Mesenchymal stem cell (in vitro differentiated cells and primary cell): ENCODE results near the gene CARD19.

Experiments used
- DNase-seq: peaks from one replicate; pipeline ENCODE4 v3.0.0-alpha.2; 2013
- H2AFZ ChIP-seq: one replicate; pipeline ENCODE4 v1.6.1; 2013; ENCODE audit warnings: low read depth, mild to moderate bottlenecking, control low read depth, inconsistent platforms, low read length, moderate library complexity
- H2AK5ac ChIP-seq: 2 replicates; pipeline ENCODE4 v1.6.1; 2013; ENCODE audit warnings: low read length, moderate library complexity, mild to moderate bottlenecking, inconsistent platforms; ENCODE audit not compliant: severe bottlenecking
- H2BK120ac ChIP-seq: one replicate; pipeline ENCODE4 v1.6.1; 2013; ENCODE audit warnings: low read depth, mild to moderate bottlenecking, inconsistent platforms, low read length, moderate library complexity
- H2BK12ac ChIP-seq, 2 experiments: one replicate each; pipeline ENCODE4 v1.6.1; 2013; ENCODE audit warnings: inconsistent platforms in 2 of 2, low read length in 2 of 2, mild to moderate bottlenecking in 2 of 2, moderate library complexity in 2 of 2, control low read depth in 1 of 2
- H2BK15ac ChIP-seq: one replicate; pipeline ENCODE4 v1.6.1; 2013; ENCODE audit warnings: mild to moderate bottlenecking, low read depth, inconsistent platforms; ENCODE audit not compliant: poor library complexity, severe bottlenecking
- H2BK5ac ChIP-seq: 2 replicates; pipeline ENCODE4 v1.6.1; 2013; ENCODE audit warnings: low read depth, mild to moderate bottlenecking, low read length, control low read depth, inconsistent platforms; ENCODE audit not compliant: poor library complexity, severe bottlenecking
- H3K14ac ChIP-seq, 2 experiments: one replicate each; pipeline ENCODE4 v1.6.1; 2013; ENCODE audit warnings: inconsistent platforms in 2 of 2, low read length in 2 of 2, control low read depth in 1 of 2, mild to moderate bottlenecking in 1 of 2, moderate library complexity in 1 of 2
- H3K18ac ChIP-seq, 2 experiments: one replicate each; pipeline ENCODE4 v1.6.1; 2013; ENCODE audit warnings: inconsistent platforms in 2 of 2, low read length in 2 of 2, control low read depth in 1 of 2, low read depth in 1 of 2, mild to moderate bottlenecking in 1 of 2
- H3K23ac ChIP-seq, 2 experiments: one replicate each; pipeline ENCODE4 v1.6.1; 2013; ENCODE audit warnings: inconsistent platforms in 2 of 2, low read length in 2 of 2, mild to moderate bottlenecking in 2 of 2, moderate library complexity in 2 of 2, control low read depth in 1 of 2
- H3K27ac ChIP-seq: 2 replicates; pipeline ENCODE4 v1.5.1; 2013; ENCODE audit warnings: mild to moderate bottlenecking, moderate library complexity, low read length, control low read depth, inconsistent platforms; ENCODE audit not compliant: poor library complexity, severe bottlenecking
- H3K27me3 ChIP-seq, 2 experiments: 2 replicates each; pipeline versions ENCODE4 v1.6.1 to v1.7.0; 2013; ENCODE audit warnings: low read length in 2 of 2, mild to moderate bottlenecking in 2 of 2, moderate library complexity in 2 of 2, control low read depth in 1 of 2, inconsistent platforms in 1 of 2; ENCODE audit not compliant: control insufficient read depth in 1 of 2, insufficient read depth in 1 of 2
- H3K36me3 ChIP-seq, 2 experiments: 2 replicates each; pipeline versions ENCODE4 v1.6.1 to v1.7.0; 2013; ENCODE audit warnings: low read length in 2 of 2, control low read depth in 1 of 2, inconsistent platforms in 1 of 2, low read depth in 1 of 2, mild to moderate bottlenecking in 1 of 2; ENCODE audit not compliant: insufficient read depth in 2 of 2, control insufficient read depth in 1 of 2
- H3K4ac ChIP-seq, 2 experiments: one replicate each; pipeline ENCODE4 v1.6.1; 2013; ENCODE audit warnings: inconsistent platforms in 2 of 2, low read length in 2 of 2, mild to moderate bottlenecking in 2 of 2, moderate library complexity in 2 of 2, control low read depth in 1 of 2, low read depth in 1 of 2
- H3K4me1 ChIP-seq: 2 replicates; pipeline ENCODE4 v1.6.1; 2013; ENCODE audit warnings: low read depth, low read length, control low read depth; ENCODE audit not compliant: control insufficient read depth, insufficient read depth
- H3K4me2 ChIP-seq: 2 replicates; pipeline ENCODE4 v1.6.1; 2013; ENCODE audit warnings: low read length, mild to moderate bottlenecking, inconsistent platforms; ENCODE audit not compliant: poor library complexity, severe bottlenecking
- H3K4me3 ChIP-seq, 2 experiments: 2 replicates each; pipeline versions ENCODE4 v1.5.1 to v1.7.0; 2013; ENCODE audit warnings: low read length in 2 of 2, mild to moderate bottlenecking in 2 of 2, control low read depth in 1 of 2, low read depth in 1 of 2; ENCODE audit not compliant: insufficient read depth in 1 of 2
- H3K79me1 ChIP-seq: replicated peaks from 2 replicates; pipeline ENCODE4 v1.6.1; 2013; ENCODE audit warnings: mild to moderate bottlenecking, control low read depth, low read length, inconsistent platforms; ENCODE audit not compliant: poor library complexity, severe bottlenecking
- H3K9ac ChIP-seq: 2 replicates; pipeline ENCODE4 v1.7.0; 2013; ENCODE audit warnings: mild to moderate bottlenecking, low read length, moderate library complexity
- H3K9me3 ChIP-seq: 2 replicates; pipeline ENCODE4 v1.7.0; 2013; ENCODE audit warnings: mild to moderate bottlenecking, low read length; ENCODE audit not compliant: control insufficient read depth
- H4K8ac ChIP-seq: one replicate; pipeline ENCODE4 v1.6.1; 2013; ENCODE audit warnings: inconsistent platforms, mild to moderate bottlenecking, low read length, moderate library complexity
- H4K91ac ChIP-seq: one replicate; pipeline ENCODE4 v1.6.1; 2013; ENCODE audit warnings: mild to moderate bottlenecking, low read length, inconsistent platforms
- WGBS: methylation state at CpG from one replicate; pipeline ENCODE4 v1.1.7; 2013; ENCODE audit warnings: mixed read lengths; 5-methylcytosine and 5-hydroxymethylcytosine counted together

Gene CARD19

GRCh38 chr9:93127395-93127911 lies 31.4 kb downstream of the CARD19 start:
- Histone ChIP-seq H3K9me3 (no peaks in the 10 kb centered on the region), H4K91ac (peak overlapping the region; percentile 52), H3K27me3 (no peaks in the 10 kb centered on the region), H2BK12ac (no peak overlapping the region), H3K9ac (no peak overlapping the region), H3K14ac (no peak overlapping the region), H2BK5ac (no peak overlapping the region), H3K4ac (peak overlapping the region in 1 of 2 experiments; percentile 29), H2BK120ac (no peak overlapping the region), H3K79me1 (peaks cover 37% of the 10 kb centered on the region), H2AFZ (no peak overlapping the region), H2BK15ac (peak overlapping the region; percentile 19), H3K23ac (no peak overlapping the region), H3K18ac (peak overlapping the region; percentile 27 to 41), H3K36me3 (peaks cover 16 to 38% of the 10 kb centered on the region in 2 experiments), H4K8ac (peak overlapping the region; percentile 66), H3K27ac (peak overlapping the region; percentile 9), H2AK5ac (no peak overlapping the region), H3K4me3 (no peak overlapping the region), H3K4me2 (no peak overlapping the region), H3K4me1 (peaks cover 69% of the 10 kb centered on the region)
- WGBS = 75% methylated on average over 8 of the region's 8 CpGs
- no peak for DNase-seq

- Histone ChIP-seq H3K27me3 (no peaks in the 10 kb centered on the region), H2AK5ac (peak overlapping the region; percentile 13), H3K27ac (no peak overlapping the region), H3K4me2 (no peak overlapping the region), H3K79me1 (peaks cover 37% of the 10 kb centered on the region), H3K14ac (no peak overlapping the region), H3K36me3 (peaks cover 16 to 32% of the 10 kb centered on the region in 2 experiments), H4K91ac (peak overlapping the region; percentile 73), H2BK12ac (peak overlapping the region in 1 of 2 experiments; percentile 29), H3K9ac (no peak overlapping the region), H3K18ac (peak overlapping the region; percentile 27 to 28), H3K4me3 (no peak overlapping the region), H4K8ac (no peak overlapping the region), H3K9me3 (no peaks in the 10 kb centered on the region), H2AFZ (no peak overlapping the region), H2BK120ac (no peak overlapping the region), H3K4me1 (peaks cover 70% of the 10 kb centered on the region), H2BK5ac (no peak overlapping the region), H2BK15ac (no peak overlapping the region), H3K4ac (peak overlapping the region in 1 of 2 experiments; percentile 2), H3K23ac (no peak overlapping the region)
- WGBS = 97% methylated on average over 14 of the region's 14 CpGs
- DNase-seq = no peak
Observed at GRCh38 chr9:93128011-93128714, 32.1 kb downstream of the CARD19 start.

- Histone ChIP-seq H3K36me3 (peaks cover 13 to 27% of the 10 kb centered on the region in 2 experiments), H3K27me3 (no peaks in the 10 kb centered on the region), H3K9me3 (no peaks in the 10 kb centered on the region)
Observed at GRCh38 chr9:93128715-93129224, 32.8 kb downstream of the CARD19 start.

GRCh38 chr9:93129286-93129685 lies 33.3 kb downstream of the CARD19 start:
- H2BK15ac ChIP-seq = no peak overlapping the region
- 81% methylated on average over 8 of the region's 8 CpGs for WGBS
- peaks cover 9 to 22% of the 10 kb centered on the region in 2 experiments for H3K36me3 ChIP-seq
- H3K4me3 ChIP-seq = no peak overlapping the region
- H2BK12ac ChIP-seq = no peak overlapping the region
- no peak overlapping the region for H3K9ac ChIP-seq
- H3K4ac ChIP-seq = no peak overlapping the region
- H2AFZ ChIP-seq = no peak overlapping the region
- no peak overlapping the region for H3K14ac ChIP-seq
- H4K91ac ChIP-seq = peak overlapping the region; percentile 5
- DNase-seq = no peak
- H3K79me1 ChIP-seq = peaks cover 37% of the 10 kb centered on the region
- H4K8ac ChIP-seq = peak overlapping the region; percentile 6
- H2AK5ac ChIP-seq = no peak overlapping the region
- H3K4me1 ChIP-seq = peaks cover 70% of the 10 kb centered on the region
- H3K9me3 ChIP-seq = no peaks in the 10 kb centered on the region
- no peak overlapping the region for H3K18ac ChIP-seq
- H2BK5ac ChIP-seq = no peak overlapping the region
- H3K4me2 ChIP-seq = no peak overlapping the region
- no peak overlapping the region for H3K23ac ChIP-seq
- no peak overlapping the region for H3K27ac ChIP-seq
- no peak overlapping the region for H2BK120ac ChIP-seq
- H3K27me3 ChIP-seq = no peaks in the 10 kb centered on the region

More at GRCh38 chr9:93128715-93129224, 32.8 kb downstream of the CARD19 start:
- no peak overlapping the region for H2BK120ac ChIP-seq
- H2BK15ac ChIP-seq = no peak overlapping the region
- no peak overlapping the region for H3K14ac ChIP-seq
- no peak overlapping the region for H2BK12ac ChIP-seq
- H3K27ac ChIP-seq = no peak overlapping the region
- no peak overlapping the region for H3K4me2 ChIP-seq
- peaks cover 37% of the 10 kb centered on the region for H3K79me1 ChIP-seq
- H3K18ac ChIP-seq = peak overlapping the region in 1 of 2 experiments; percentile 28
- 90% methylated on average over 10 of the region's 10 CpGs for WGBS
- H2AFZ ChIP-seq = no peak overlapping the region
- H3K9ac ChIP-seq = no peak overlapping the region
- H3K4me1 ChIP-seq = peaks cover 70% of the 10 kb centered on the region
- H3K4me3 ChIP-seq = no peak overlapping the region
- no peak for DNase-seq
- H4K91ac ChIP-seq = peak overlapping the region; percentile 73
- H2AK5ac ChIP-seq = no peak overlapping the region
- no peak overlapping the region for H2BK5ac ChIP-seq
- H3K23ac ChIP-seq = no peak overlapping the region
- H4K8ac ChIP-seq = peak overlapping the region; percentile 6
- no peak overlapping the region for H3K4ac ChIP-seq
